HG02610 (cell line): ENCODE measurements around the gene EFCAB6.
"Not testable (repeated sequence)": the region's sequence is repeated elsewhere in the genome, so short reads cannot be mapped to it uniquely, and the experiment has no call there.

Source experiments
- ATAC-seq: cut with Tn5 transposase; IDR thresholded peaks from one replicate; pipeline ENCODE4 v1.9.1; 2021; ENCODE audit warnings: mild to moderate bottlenecking, moderate library complexity; ENCODE audit not compliant: unreplicated experiment

EFCAB6 gene

GRCh38 chr22:43722444-43722843 lies 89.7 kb downstream of the EFCAB6 start:
- ATAC-seq, result no peak

GRCh38 chr22:43720716-43721115 lies 91.4 kb downstream of the EFCAB6 start:
- no peak for ATAC-seq

- ATAC-seq, result no peak
These were observed 98.0 kb downstream of the EFCAB6 start for GRCh38 chr22:43714104-43714503.

- ATAC-seq, result no peak
These were observed 100.4 kb downstream of the EFCAB6 start for GRCh38 chr22:43711681-43712080.

- ATAC-seq, result no peak
These were observed 104.5 kb downstream of the EFCAB6 start for GRCh38 chr22:43707648-43708047.

GRCh38 chr22:43706571-43707328 lies 105.4 kb downstream of the EFCAB6 start:
- no peak for ATAC-seq

- ATAC-seq, result no peak
These were observed 106.0 kb downstream of the EFCAB6 start for GRCh38 chr22:43706151-43706550.

GRCh38 chr22:43704051-43704450 lies 108.1 kb downstream of the EFCAB6 start:
- ATAC-seq, result no peak

GRCh38 chr22:43698403-43698802 lies 113.7 kb downstream of the EFCAB6 start:
- no peak for ATAC-seq

GRCh38 chr22:43697894-43698293 lies 114.2 kb downstream of the EFCAB6 start:
- ATAC-seq, result no peak

- no peak for ATAC-seq
These were observed 118.9 kb downstream of the EFCAB6 start for GRCh38 chr22:43693249-43693648.

GRCh38 chr22:43689356-43689755 lies 122.7 kb downstream of the EFCAB6 start:
- no peak for ATAC-seq

GRCh38 chr22:43682851-43683250 lies 129.3 kb downstream of the EFCAB6 start:
- no peak for ATAC-seq

GRCh38 chr22:43681731-43682360 lies 130.3 kb downstream of the EFCAB6 start:
- no peak for ATAC-seq

GRCh38 chr22:43670513-43670912 lies 141.6 kb downstream of the EFCAB6 start:
- ATAC-seq, result no peak

- ATAC-seq, result no peak
These were observed 142.9 kb downstream of the EFCAB6 start for GRCh38 chr22:43669190-43669589.

GRCh38 chr22:43667656-43668055 lies 144.4 kb downstream of the EFCAB6 start:
- ATAC-seq, result no peak

- ATAC-seq, result no peak
These were observed 145.6 kb downstream of the EFCAB6 start for GRCh38 chr22:43666457-43666856.

GRCh38 chr22:43658823-43659222 lies 153.3 kb downstream of the EFCAB6 start:
- no peak for ATAC-seq

- not testable (repeated sequence) for ATAC-seq
These were observed 155.5 kb downstream of the EFCAB6 start for GRCh38 chr22:43656581-43656980.

GRCh38 chr22:43654271-43654670 lies 157.8 kb downstream of the EFCAB6 start:
- ATAC-seq, result no peak

- no peak for ATAC-seq
These were observed 159.3 kb downstream of the EFCAB6 start for GRCh38 chr22:43652845-43653244.

- no peak for ATAC-seq
These were observed 168.7 kb downstream of the EFCAB6 start for GRCh38 chr22:43643387-43643786.
